ENCODE data around the gene ZBTB14. TPM values are rescaled to one million over a fixed set of nuclear protein-coding genes. Genes with fewer than 3 reads are reported as not detected.

ZBTB14 gene
- total RNA-seq, 1 donor from 2014 or later = 7.8 TPM

- intact Hi-C loops (cut with DNase I) = loop anchor here (5.0 kb wide), 1 partner anchor 59 kb away; no protein-coding TSS in a partner anchor
- DNase-seq = peak; percentile 98
- ATAC-seq (ENCODE audit: poor library complexity) = peak; percentile 93
Measured at GRCh38 chr18:5295981-5296705, 617 bp upstream of the ZBTB14 start.

- intact Hi-C loops (cut with DNase I) = loop anchor here (5.0 kb wide), 1 partner anchor 57 kb away; no protein-coding TSS in a partner anchor
- peak; percentile 16 for ATAC-seq (ENCODE audit: poor library complexity)
Measured at GRCh38 chr18:5294457-5295230, 882 bp downstream of the ZBTB14 start.

GRCh38 chr18:5294113-5294456 lies 1.4 kb downstream of the ZBTB14 start:
- intact Hi-C loops (cut with DNase I) = no loop called here
- ATAC-seq (ENCODE audit: poor library complexity) (no peak), DNase-seq (no peak)

More at GRCh38 chr18:5294457-5295230, 882 bp downstream of the ZBTB14 start:
- peak; percentile 79 for DNase-seq

GRCh38 chr18:5288517-5288935 lies 7.0 kb downstream of the ZBTB14 start:
- intact Hi-C loops (cut with DNase I) = no loop called here
- no peak for ATAC-seq (ENCODE audit: poor library complexity)

GRCh38 chr18:5287854-5288253 lies 7.7 kb downstream of the ZBTB14 start:
- intact Hi-C loops (cut with DNase I) = no loop called here
- no peak for DNase-seq

More at GRCh38 chr18:5288517-5288935, 7.0 kb downstream of the ZBTB14 start:
- no peak for DNase-seq

GRCh38 chr18:5286525-5286924 lies 9.0 kb downstream of the ZBTB14 start:
- ATAC-seq (ENCODE audit: poor library complexity) (no peak), DNase-seq (no peak)
- intact Hi-C loops (cut with DNase I) = no loop called here

More at GRCh38 chr18:5287854-5288253, 7.7 kb downstream of the ZBTB14 start:
- ATAC-seq (ENCODE audit: poor library complexity) = no peak

- no peak for ATAC-seq (ENCODE audit: poor library complexity)
- no peak for DNase-seq
- intact Hi-C loops (cut with DNase I) = no loop called here
Measured at GRCh38 chr18:5285326-5285725, 10.2 kb downstream of the ZBTB14 start.

- no peak for DNase-seq
- no peak for ATAC-seq (ENCODE audit: poor library complexity)
- intact Hi-C loops (cut with DNase I) = no loop called here
Measured at GRCh38 chr18:5284808-5285207, 10.7 kb downstream of the ZBTB14 start.

- intact Hi-C loops (cut with DNase I) = no loop called here
- ATAC-seq (ENCODE audit: poor library complexity) = no peak
- no peak for DNase-seq
Measured at GRCh38 chr18:5282770-5283169, 12.8 kb downstream of the ZBTB14 start.

- intact Hi-C loops (cut with DNase I) = no loop called here
- DNase-seq (no peak), ATAC-seq (ENCODE audit: poor library complexity) (no peak)
Measured at GRCh38 chr18:5276947-5277346, 18.6 kb downstream of the ZBTB14 start.

- DNase-seq (no peak), ATAC-seq (ENCODE audit: poor library complexity) (no peak)
- intact Hi-C loops (cut with DNase I) = no loop called here
Measured at GRCh38 chr18:5275872-5276271, 19.7 kb downstream of the ZBTB14 start.

- intact Hi-C loops (cut with DNase I) = no loop called here
Measured at GRCh38 chr18:5268874-5269273, 26.7 kb downstream of the ZBTB14 start.

GRCh38 chr18:5266721-5267120 lies 28.8 kb downstream of the ZBTB14 start:
- intact Hi-C loops (cut with DNase I) = no loop called here
- ATAC-seq (ENCODE audit: poor library complexity) (no peak), DNase-seq (no peak)

More at GRCh38 chr18:5268874-5269273, 26.7 kb downstream of the ZBTB14 start:
- no peak for DNase-seq
- ATAC-seq (ENCODE audit: poor library complexity) = no peak

GRCh38 chr18:5253910-5254309 lies 41.6 kb downstream of the ZBTB14 start:
- intact Hi-C loops (cut with DNase I) = no loop called here
- no peak for ATAC-seq (ENCODE audit: poor library complexity)
- DNase-seq = no peak

- no peak for ATAC-seq (ENCODE audit: poor library complexity)
- no peak for DNase-seq
- intact Hi-C loops (cut with DNase I) = no loop called here
Measured at GRCh38 chr18:5251117-5251516, 44.4 kb downstream of the ZBTB14 start.

GRCh38 chr18:5250603-5251002 lies 44.9 kb downstream of the ZBTB14 start:
- intact Hi-C loops (cut with DNase I) = no loop called here
- no peak for ATAC-seq (ENCODE audit: poor library complexity)
- DNase-seq = no peak

GRCh38 chr18:5244941-5245340 lies 50.6 kb downstream of the ZBTB14 start:
- DNase-seq (no peak), ATAC-seq (ENCODE audit: poor library complexity) (no peak)
- intact Hi-C loops (cut with DNase I) = no loop called here

- no peak for DNase-seq
- intact Hi-C loops (cut with DNase I) = loop anchor here (5.0 kb wide), 1 partner anchor 58 kb away; the partner anchor contains the start of gene ZBTB14
- no peak for ATAC-seq (ENCODE audit: poor library complexity)
Measured at GRCh38 chr18:5239447-5239846, 56.1 kb downstream of the ZBTB14 start.
